Central memory CD8-positive, alpha-beta T cell (primary cell): ENCODE data around the gene NAA16.

Source experiments
- ATAC-seq: fragments of 150-1000 bp; cut with Tn5 transposase; replicated peaks from 2 replicates; pipeline ENCODE4 v1.10.0; 2022; ENCODE audit warnings: mild to moderate bottlenecking, moderate FRiP score, moderate number of reproducible peaks; ENCODE audit not compliant: poor library complexity, severe bottlenecking; ENCODE audit errors: extremely low read depth
- DNase-seq, 2 donors: peaks; one replicate each; pipeline ENCODE4 v3.0.0; 2021; ENCODE audit warnings: low spot score in 2 of 2
- H3K27ac Mint-ChIP-seq: one replicate; pipeline ENCODE4 v1.8.0; 2022; ENCODE audit warnings: low read depth, mild to moderate bottlenecking, moderate library complexity, mixed read lengths
- H3K27me3 Mint-ChIP-seq: one replicate; pipeline ENCODE4 v1.8.0; 2022; ENCODE audit warnings: mixed read lengths
- H3K36me3 Mint-ChIP-seq: one replicate; pipeline ENCODE4 v1.8.0; 2022; ENCODE audit warnings: mild to moderate bottlenecking, moderate library complexity, mixed read lengths; ENCODE audit not compliant: insufficient read depth
- H3K4me1 Mint-ChIP-seq: one replicate; pipeline ENCODE4 v1.8.0; 2022; ENCODE audit warnings: mixed read lengths
- H3K4me3 Mint-ChIP-seq: one replicate; pipeline ENCODE4 v1.8.0; 2022; ENCODE audit warnings: mild to moderate bottlenecking, moderate library complexity, mixed read lengths
- H3K9me3 Mint-ChIP-seq: one replicate; pipeline ENCODE4 v1.8.0; 2022; ENCODE audit warnings: mixed read lengths

The NAA16 gene

GRCh38 chr13:41311406-41312175 lies 524 bp downstream of the NAA16 start:
- peaks cover 22% of the 10 kb centered on the region for H3K4me1 Mint-ChIP-seq
- ATAC-seq (peak; percentile 63), DNase-seq (peak; percentile 28 to 43)
- H3K9me3 Mint-ChIP-seq = no peaks in the 10 kb centered on the region
- H3K36me3 Mint-ChIP-seq = peaks cover 15% of the 10 kb centered on the region
- peak overlapping the region; percentile 95 for H3K27ac Mint-ChIP-seq
- peak overlapping the region; percentile 98 for H3K4me3 Mint-ChIP-seq
- no peaks in the 10 kb centered on the region for H3K27me3 Mint-ChIP-seq

GRCh38 chr13:41312176-41312500 lies 1.1 kb downstream of the NAA16 start:
- DNase-seq (no peak), ATAC-seq (no peak)
- Mint-ChIP-seq H3K4me3 (peak overlapping the region; percentile 98), H3K27me3 (no peaks in the 10 kb centered on the region), H3K27ac (peak overlapping the region; percentile 95), H3K9me3 (no peaks in the 10 kb centered on the region), H3K4me1 (peaks cover 28% of the 10 kb centered on the region), H3K36me3 (peaks cover 15% of the 10 kb centered on the region)

GRCh38 chr13:41313117-41313516 lies 2.0 kb downstream of the NAA16 start:
- Mint-ChIP-seq H3K4me1 (peaks cover 32% of the 10 kb centered on the region), H3K4me3 (peak overlapping the region; percentile 98), H3K36me3 (peaks cover 17% of the 10 kb centered on the region), H3K27me3 (no peaks in the 10 kb centered on the region), H3K9me3 (no peaks in the 10 kb centered on the region), H3K27ac (peak overlapping the region; percentile 42)
- DNase-seq (no peak), ATAC-seq (no peak)

- Mint-ChIP-seq H3K4me1 (peaks cover 32% of the 10 kb centered on the region), H3K9me3 (no peaks in the 10 kb centered on the region), H3K36me3 (peaks cover 17% of the 10 kb centered on the region), H3K4me3 (peak overlapping the region; percentile 98), H3K27ac (peak overlapping the region; percentile 10), H3K27me3 (no peaks in the 10 kb centered on the region)
- ATAC-seq (no peak), DNase-seq (no peak)
These were observed 2.7 kb downstream of the NAA16 start for GRCh38 chr13:41313659-41314197.

GRCh38 chr13:41315443-41316047 lies 4.5 kb downstream of the NAA16 start:
- peaks cover 18% of the 10 kb centered on the region for H3K36me3 Mint-ChIP-seq
- peak overlapping the region; percentile 48 for H3K4me3 Mint-ChIP-seq
- H3K27ac Mint-ChIP-seq = peak overlapping the region; percentile 10
- no peaks in the 10 kb centered on the region for H3K9me3 Mint-ChIP-seq
- ATAC-seq (no peak), DNase-seq (no peak)
- no peaks in the 10 kb centered on the region for H3K27me3 Mint-ChIP-seq
- H3K4me1 Mint-ChIP-seq = peaks cover 32% of the 10 kb centered on the region

GRCh38 chr13:41317243-41317642 lies 6.2 kb downstream of the NAA16 start:
- Mint-ChIP-seq H3K4me3 (no peak overlapping the region), H3K4me1 (peaks cover 32% of the 10 kb centered on the region), H3K36me3 (peaks cover 13% of the 10 kb centered on the region), H3K9me3 (no peaks in the 10 kb centered on the region), H3K27ac (no peak overlapping the region), H3K27me3 (no peaks in the 10 kb centered on the region)
- DNase-seq (no peak), ATAC-seq (no peak)

GRCh38 chr13:41325752-41326151 lies 14.7 kb downstream of the NAA16 start:
- Mint-ChIP-seq H3K27ac (peak overlapping the region; percentile 67), H3K9me3 (no peaks in the 10 kb centered on the region), H3K36me3 (peaks cover 41% of the 10 kb centered on the region), H3K4me1 (peaks cover 33% of the 10 kb centered on the region), H3K4me3 (no peak overlapping the region), H3K27me3 (no peaks in the 10 kb centered on the region)
- no peak for ATAC-seq
- DNase-seq = no peak

GRCh38 chr13:41326661-41327060 lies 15.6 kb downstream of the NAA16 start:
- H3K27me3 Mint-ChIP-seq = no peaks in the 10 kb centered on the region
- H3K4me3 Mint-ChIP-seq = no peak overlapping the region
- H3K36me3 Mint-ChIP-seq = peaks cover 41% of the 10 kb centered on the region
- peaks cover 33% of the 10 kb centered on the region for H3K4me1 Mint-ChIP-seq
- H3K27ac Mint-ChIP-seq = no peak overlapping the region
- no peaks in the 10 kb centered on the region for H3K9me3 Mint-ChIP-seq
- ATAC-seq (no peak), DNase-seq (no peak)

GRCh38 chr13:41327994-41328790 lies 17.1 kb downstream of the NAA16 start:
- Mint-ChIP-seq H3K9me3 (no peaks in the 10 kb centered on the region), H3K4me3 (peak overlapping the region; percentile 31), H3K27ac (peak overlapping the region; percentile 62), H3K27me3 (no peaks in the 10 kb centered on the region), H3K36me3 (peaks cover 38% of the 10 kb centered on the region), H3K4me1 (peaks cover 26% of the 10 kb centered on the region)
- ATAC-seq (no peak), DNase-seq (no peak)

- no peak overlapping the region for H3K27ac Mint-ChIP-seq
- H3K27me3 Mint-ChIP-seq = no peaks in the 10 kb centered on the region
- H3K4me1 Mint-ChIP-seq = peaks cover 17% of the 10 kb centered on the region
- DNase-seq (no peak), ATAC-seq (no peak)
- no peak overlapping the region for H3K4me3 Mint-ChIP-seq
- H3K9me3 Mint-ChIP-seq = no peaks in the 10 kb centered on the region
- H3K36me3 Mint-ChIP-seq = peaks cover 36% of the 10 kb centered on the region
These were observed 21.8 kb downstream of the NAA16 start for GRCh38 chr13:41332829-41333228.

GRCh38 chr13:41334810-41335209 lies 23.7 kb downstream of the NAA16 start:
- Mint-ChIP-seq H3K4me1 (peaks cover 6% of the 10 kb centered on the region), H3K27me3 (no peaks in the 10 kb centered on the region), H3K27ac (no peak overlapping the region), H3K36me3 (peaks cover 39% of the 10 kb centered on the region), H3K9me3 (no peaks in the 10 kb centered on the region), H3K4me3 (no peak overlapping the region)
- no peak for DNase-seq
- ATAC-seq = no peak

GRCh38 chr13:41344358-41344757 lies 33.3 kb downstream of the NAA16 start:
- H3K27me3 Mint-ChIP-seq = no peaks in the 10 kb centered on the region
- H3K9me3 Mint-ChIP-seq = no peaks in the 10 kb centered on the region
- peaks cover 64% of the 10 kb centered on the region for H3K4me1 Mint-ChIP-seq
- ATAC-seq (no peak), DNase-seq (no peak)
- H3K4me3 Mint-ChIP-seq = peak overlapping the region; percentile 19
- peak overlapping the region; percentile 83 for H3K27ac Mint-ChIP-seq
- H3K36me3 Mint-ChIP-seq = peaks cover 39% of the 10 kb centered on the region
